HG02623 (cell line): ENCODE results near the gene ZNF597.

ENCODE experiments used
- ATAC-seq: cut with Tn5 transposase; IDR thresholded peaks from one replicate; pipeline ENCODE4 v1.9.1; 2021; ENCODE audit warnings: moderate library complexity; ENCODE audit not compliant: unreplicated experiment

The ZNF597 gene

GRCh38 chr16:3457434-3458252, 14.3 kb upstream of the ZNF597 start:
- ATAC-seq, result peak; percentile 72

GRCh38 chr16:3454631-3455147, 11.4 kb upstream of the ZNF597 start:
- ATAC-seq, result no peak

GRCh38 chr16:3454093-3454492, 10.8 kb upstream of the ZNF597 start:
- ATAC-seq, result no peak

- no peak for ATAC-seq
These were observed 706 bp upstream of the ZNF597 start for GRCh38 chr16:3444032-3444388.

- ATAC-seq, result no peak
These were observed 3.7 kb downstream of the ZNF597 start for GRCh38 chr16:3439637-3440036.

- ATAC-seq, result no peak
These were observed 8.9 kb downstream of the ZNF597 start for GRCh38 chr16:3434373-3434772.

GRCh38 chr16:3431779-3432219, 11.5 kb downstream of the ZNF597 start:
- no peak for ATAC-seq

GRCh38 chr16:3413730-3414379, 29.4 kb downstream of the ZNF597 start:
- ATAC-seq, result no peak

- no peak for ATAC-seq
These were observed 34.6 kb downstream of the ZNF597 start for GRCh38 chr16:3408561-3409197.

GRCh38 chr16:3401719-3402397, 41.4 kb downstream of the ZNF597 start:
- ATAC-seq, result no peak

GRCh38 chr16:3400779-3401688, 42.3 kb downstream of the ZNF597 start, which contains the start of the genes ZNF174 and ZSCAN32:
Gene ZNF174, plus strand, starts transcription at chr16:3401215. Its CDS starts 790 bp downstream, at chr16:3402005.
Gene ZSCAN32, minus strand, starts transcription at chr16:3401004. Its CDS starts 3,447 bp downstream, at chr16:3397557.
- peak; percentile 98 for ATAC-seq

GRCh38 chr16:3400446-3400778, 42.9 kb downstream of the ZNF597 start:
- ATAC-seq, result no peak

GRCh38 chr16:3389663-3390338, 53.5 kb downstream of the ZNF597 start:
- no peak for ATAC-seq

- ATAC-seq, result no peak
These were observed 55.0 kb downstream of the ZNF597 start for GRCh38 chr16:3388325-3388724.

GRCh38 chr16:3383045-3383448, 60.3 kb downstream of the ZNF597 start:
- no peak for ATAC-seq
